NCI-H2196 (cell line): Measurements from ENCODE around the gene COL15A1.

Source experiments
- DNase-seq: peaks from one replicate; lab custom pipeline; 2025; ENCODE audit not compliant: unreplicated experiment; lab: John Stamatoyannopoulos, UW

Gene COL15A1

GRCh38 chr9:99104459-99105151 is 160.9 kb downstream of the COL15A1 start, which contains the start of gene TGFBR1:
Gene TGFBR1 (plus strand): TSS chr9:99105113. CDS start chr9:99105206, 93 bp downstream.
- DNase-seq = peak; percentile 92

GRCh38 chr9:99105152-99106043 is 161.7 kb downstream of the COL15A1 start:
- peak; percentile 42 for DNase-seq

GRCh38 chr9:99106044-99106375 is 162.3 kb downstream of the COL15A1 start:
- no peak for DNase-seq

GRCh38 chr9:99107421-99107820 is 163.7 kb downstream of the COL15A1 start:
- no peak for DNase-seq

DNA sequence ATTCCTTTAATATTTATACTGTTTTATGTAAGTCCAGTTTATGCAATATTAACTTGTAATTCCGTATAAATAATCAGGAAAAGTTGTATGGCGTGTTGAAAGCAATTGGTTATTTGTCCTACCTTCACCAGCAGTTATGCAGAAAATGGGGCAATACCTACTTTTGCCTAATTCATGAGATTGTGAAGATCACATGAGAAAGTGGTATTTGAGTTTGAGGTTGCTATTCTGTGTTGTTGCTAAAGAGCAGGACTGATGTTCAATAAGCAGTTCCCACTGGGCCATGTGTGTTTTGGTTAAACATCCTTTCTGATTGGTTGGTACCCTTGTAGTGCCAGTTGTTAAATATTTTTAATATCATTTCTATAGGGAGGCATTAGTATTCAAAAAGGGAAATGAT is 164.4 kb downstream of the COL15A1 start:
- no peak for DNase-seq

GRCh38 chr9:99109522-99109921 is 165.8 kb downstream of the COL15A1 start:
- DNase-seq = no peak

DNA sequence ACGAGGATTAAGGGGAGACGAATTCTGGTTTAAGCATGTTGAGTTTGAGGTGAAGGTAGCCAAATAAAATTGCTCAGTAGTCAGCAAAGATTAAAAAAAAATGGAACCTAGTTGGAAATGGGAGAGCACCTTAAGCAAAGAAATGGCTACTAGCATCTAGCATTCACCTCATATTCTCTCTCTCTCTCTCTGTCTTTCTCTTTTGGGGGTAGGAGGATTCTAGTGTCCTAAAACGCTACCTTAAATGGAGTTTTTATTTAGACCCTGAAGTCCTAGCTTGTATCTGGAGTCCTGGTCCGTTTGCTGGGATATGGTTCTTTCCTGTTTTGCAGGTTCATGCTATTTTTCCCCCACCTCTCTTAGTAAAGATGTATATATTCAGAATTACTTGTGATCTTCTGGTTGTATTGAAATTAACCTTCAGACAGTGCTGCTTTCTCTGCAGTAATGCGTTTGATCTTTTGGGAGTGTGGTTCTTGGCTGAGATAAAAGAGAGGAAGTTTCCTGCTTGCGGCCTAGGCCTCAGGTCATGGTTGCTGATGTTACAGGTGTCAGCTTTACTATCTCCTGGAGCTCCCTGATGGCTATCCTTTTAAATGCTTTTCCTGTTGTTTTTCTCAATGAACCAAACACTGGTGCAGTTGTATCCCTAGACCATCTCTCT is 169.2 kb downstream of the COL15A1 start:
- no peak for DNase-seq

DNA sequence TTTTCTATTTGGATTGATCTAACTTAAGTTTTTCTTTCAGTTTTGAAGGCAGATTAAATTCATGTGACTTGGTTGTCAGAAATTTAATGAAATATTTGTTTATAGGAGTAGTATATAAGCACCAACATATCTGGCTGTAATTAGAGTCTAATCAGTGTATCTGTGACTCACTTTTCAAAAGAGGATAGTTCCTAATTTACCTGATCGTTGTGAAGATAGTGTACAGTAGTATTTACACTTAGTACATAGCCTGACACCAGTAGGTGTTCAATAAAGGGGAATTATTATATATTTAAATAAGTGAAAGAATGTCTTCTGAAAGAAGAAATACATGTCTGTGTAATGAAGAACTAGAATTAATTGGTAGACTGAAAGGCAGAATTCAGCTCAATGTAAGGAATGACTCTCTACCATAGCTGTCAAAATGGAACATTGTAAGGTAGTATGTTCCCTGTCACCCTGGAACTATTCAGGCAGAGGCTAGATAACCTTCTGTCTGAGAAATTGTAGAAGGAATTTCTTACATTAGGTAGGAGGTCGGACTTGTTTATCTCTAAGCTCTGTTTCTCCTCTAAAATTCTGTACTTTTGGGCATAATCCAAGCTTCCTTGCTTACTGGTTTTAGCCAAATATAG is 169.8 kb downstream of the COL15A1 start:
- DNase-seq = no peak

GRCh38 chr9:99114049-99114440 is 170.3 kb downstream of the COL15A1 start:
- DNase-seq = no peak

DNA sequence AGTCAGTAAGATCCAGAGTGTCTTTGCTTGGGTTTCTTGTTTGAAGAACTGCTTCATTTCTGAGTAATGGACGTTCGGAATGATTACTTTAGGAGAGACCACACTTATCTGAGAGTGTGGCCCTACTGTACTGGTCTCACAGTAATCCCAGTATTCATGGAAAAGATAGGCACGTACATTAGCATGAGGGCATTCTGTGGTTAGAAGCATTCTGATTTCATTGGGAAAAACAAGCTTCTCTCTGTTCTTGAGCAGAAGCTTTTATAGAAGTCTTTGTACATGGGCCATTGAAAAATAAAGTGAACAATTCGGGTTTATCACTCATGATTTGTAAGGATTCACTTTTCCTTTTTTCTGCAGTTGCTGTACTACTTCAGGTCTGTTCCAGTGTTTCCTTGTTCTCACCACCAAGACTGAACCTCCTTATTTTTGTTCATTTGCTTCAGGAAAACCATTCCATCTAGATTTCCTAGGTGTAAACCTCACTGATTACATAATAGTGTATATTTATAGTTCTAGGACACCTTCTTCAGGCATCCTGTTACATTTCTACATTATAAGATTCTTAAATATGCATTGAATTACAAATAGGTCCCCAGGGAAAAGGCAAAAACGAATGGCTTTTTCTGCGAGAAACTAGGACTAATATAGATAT is 171.3 kb downstream of the COL15A1 start:
- DNase-seq = no peak

GRCh38 chr9:99116003-99116411 is 172.3 kb downstream of the COL15A1 start:
- no peak for DNase-seq

DNA sequence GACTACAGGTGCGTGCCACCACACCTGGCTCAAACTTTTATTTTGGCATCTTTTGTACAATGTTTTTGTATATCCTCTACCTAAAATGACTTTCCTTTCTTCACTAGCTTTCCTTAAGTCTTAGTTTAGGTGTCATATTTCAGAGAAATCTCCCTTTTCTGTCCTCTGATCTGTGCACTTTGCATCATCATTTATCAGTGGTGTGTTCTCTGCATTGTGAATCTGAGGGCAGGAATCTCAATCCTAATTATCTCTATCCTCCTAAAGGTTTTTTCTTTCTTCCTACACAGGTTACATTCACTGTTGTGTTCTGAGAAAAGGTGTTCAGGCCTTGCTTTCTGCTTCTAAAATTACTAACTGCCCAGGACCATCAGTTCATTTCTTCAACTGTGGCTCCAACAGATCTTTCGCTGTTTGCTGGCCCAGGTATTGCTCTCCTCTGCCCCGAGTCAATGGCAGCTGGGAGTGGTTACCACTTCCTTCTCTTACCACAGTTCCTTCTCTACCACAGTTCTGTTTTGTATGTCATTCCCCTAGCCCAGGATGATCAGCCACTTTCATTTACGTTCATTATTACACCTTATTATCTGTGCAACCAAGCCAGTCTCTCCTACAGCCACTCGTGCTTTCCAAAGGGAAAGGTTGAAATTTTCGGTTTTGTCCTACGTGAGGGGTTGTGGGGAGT is 175.2 kb downstream of the COL15A1 start:
- DNase-seq = no peak

- no peak for DNase-seq
Measured at GRCh38 chr9:99119976-99120655, 176.4 kb downstream of the COL15A1 start.
